Astrocyte of the hippocampus (primary cell): ENCODE data around the gene CC2D2A.
"Not testable (repeated sequence)": the region's sequence is repeated elsewhere in the genome, so short reads cannot be mapped to it uniquely, and the experiment has no call there.

Source experiments
- DNase-seq: peaks from one replicate; pipeline ENCODE4 v3.0.0; 2011; ENCODE audit warnings: low read depth, low spot score

CC2D2A gene

DNA sequence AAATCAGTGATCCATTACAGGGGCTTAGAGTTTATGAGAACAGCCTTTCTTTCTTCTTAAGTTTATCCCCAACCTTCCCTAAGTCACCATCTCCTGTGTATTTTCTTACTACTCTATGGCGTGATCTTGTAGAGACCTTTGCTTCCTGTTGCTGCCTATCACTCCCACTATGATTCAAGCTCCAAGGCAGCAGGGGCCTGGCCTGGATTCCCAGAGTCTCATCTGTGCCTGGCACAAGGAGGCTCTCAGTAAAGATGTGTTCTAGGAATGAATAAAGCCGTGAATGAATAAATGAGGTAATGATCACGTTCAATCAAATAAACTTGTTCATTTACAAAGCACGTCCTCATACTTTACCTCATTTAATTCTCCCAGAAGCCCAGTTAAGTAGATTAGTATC, 45.4 kb downstream of the CC2D2A start:
- DNase-seq = no peak

DNA sequence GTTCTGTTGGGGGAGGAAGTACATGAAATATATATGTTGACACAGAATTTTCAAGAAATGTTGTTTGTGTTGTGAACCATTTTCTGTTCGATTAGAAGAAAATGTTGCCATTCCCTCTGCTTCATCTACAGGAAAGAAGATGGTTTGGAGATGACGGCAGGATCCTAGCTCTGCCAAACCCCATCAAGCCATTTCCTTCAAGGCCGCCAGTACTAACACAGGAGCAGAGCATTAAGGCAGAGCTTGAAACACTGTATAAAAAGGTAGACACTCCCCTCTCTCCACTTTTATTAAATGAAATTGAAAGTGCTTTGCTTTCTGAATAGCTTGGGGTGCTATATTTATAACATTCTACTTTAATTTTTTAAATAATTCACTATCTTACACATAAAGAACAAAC, 46.8 kb downstream of the CC2D2A start:
- no peak for DNase-seq

DNA sequence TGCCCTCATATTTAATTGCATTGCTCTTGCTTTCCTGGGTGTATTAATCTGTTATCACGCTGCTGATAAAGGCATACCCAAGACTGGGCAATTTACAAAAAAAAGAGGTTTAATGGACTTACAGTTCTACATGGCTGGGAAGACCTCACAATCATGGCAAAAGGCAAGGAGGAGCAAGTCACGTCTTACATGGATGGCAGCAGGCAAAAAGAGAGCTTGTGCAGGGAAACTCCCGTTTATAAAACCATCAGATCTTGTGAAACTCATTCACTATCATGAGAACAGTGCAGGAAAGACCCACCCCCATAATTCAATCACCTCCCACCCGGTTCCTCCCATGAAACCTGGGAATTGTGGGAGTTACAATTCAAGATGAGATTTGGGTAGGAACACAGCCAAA, 48.0 kb downstream of the CC2D2A start:
- not testable (repeated sequence) for DNase-seq

DNA sequence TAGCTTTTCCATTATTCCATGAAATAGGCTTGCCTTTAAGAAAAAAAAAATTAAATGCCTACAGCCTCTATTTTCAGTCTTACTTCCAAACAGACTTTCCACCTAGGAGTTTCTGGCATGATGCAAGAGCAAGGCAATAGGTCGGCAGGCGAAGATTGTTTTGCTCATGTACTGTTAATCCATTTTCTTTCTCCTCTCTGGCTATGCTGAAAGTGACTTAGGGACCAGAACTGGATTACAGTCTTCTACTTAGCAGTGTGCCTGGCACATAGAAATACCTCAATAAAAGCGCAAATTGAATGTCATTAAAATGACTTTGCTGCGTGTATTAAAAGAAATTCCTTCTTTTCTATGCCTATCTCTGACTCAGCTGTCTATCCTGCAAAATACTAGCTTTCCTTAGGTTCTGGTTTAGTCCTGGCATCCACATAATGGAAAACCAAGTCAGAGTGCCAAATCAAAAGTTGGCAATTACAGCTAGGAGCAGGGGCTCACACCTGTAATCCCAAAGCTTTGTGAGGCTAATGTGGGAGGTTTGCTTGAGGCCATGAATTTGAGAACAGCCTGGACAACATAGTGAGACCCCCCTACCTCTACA, 51.9 kb downstream of the CC2D2A start:
- peak; percentile 9 for DNase-seq

DNA sequence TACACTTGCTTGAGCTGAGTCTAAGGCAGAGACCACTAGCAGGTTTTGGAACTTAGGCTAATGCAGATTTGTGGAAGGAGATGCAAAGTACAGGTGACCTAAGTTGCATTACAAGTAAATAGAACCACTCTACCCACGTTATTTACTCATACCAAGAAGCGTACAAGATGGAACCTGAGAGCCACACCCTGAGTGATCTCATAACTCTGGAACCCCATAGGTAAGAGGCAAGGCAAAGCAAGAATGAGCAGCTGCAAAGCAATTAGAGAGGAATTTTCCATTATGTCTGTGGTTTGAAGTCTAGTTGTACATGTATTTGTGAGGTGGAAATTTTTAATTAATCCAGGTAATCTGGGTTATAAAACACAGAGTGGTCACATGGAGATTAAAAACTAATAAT, 55.4 kb downstream of the CC2D2A start:
- DNase-seq = no peak

DNA sequence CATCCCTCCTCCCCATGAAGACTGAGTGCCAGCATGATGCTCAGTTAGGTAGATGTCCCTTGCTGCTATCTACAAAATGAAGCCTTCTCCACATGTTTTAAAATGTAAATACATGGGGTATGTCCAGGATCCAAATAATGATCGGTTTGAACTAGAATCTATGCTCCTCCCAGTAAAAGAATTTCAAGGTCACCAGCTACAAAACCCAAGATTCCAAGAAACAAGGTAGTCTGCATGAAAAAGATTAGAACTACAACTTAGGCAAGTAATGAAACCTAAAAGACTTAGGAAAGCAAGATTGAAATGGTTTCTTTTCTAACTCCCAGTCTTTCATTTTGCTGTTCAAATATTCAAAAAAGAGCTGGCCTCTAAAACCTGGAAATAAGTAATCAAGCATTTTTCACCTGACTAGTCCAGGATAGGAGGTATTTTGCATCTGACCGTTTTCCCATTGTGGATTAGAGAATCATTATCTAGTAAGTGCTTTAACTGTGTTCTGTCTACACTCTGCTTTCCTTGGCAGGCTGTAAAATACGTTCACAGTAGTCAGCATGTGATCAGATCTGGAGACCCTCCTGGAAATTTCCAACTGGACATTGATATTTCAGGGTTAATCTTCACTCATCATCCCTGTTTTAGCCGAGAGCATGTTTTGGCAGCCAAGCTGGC, 57.4 kb downstream of the CC2D2A start:
- no peak for DNase-seq

GRCh38 chr4:15531792-15532191, 62.1 kb downstream of the CC2D2A start:
- no peak for DNase-seq

- no peak for DNase-seq
These were observed 64.1 kb downstream of the CC2D2A start for GRCh38 chr4:15533817-15534216.

- no peak for DNase-seq
These were observed 65.9 kb downstream of the CC2D2A start for GRCh38 chr4:15535599-15535998.

DNA sequence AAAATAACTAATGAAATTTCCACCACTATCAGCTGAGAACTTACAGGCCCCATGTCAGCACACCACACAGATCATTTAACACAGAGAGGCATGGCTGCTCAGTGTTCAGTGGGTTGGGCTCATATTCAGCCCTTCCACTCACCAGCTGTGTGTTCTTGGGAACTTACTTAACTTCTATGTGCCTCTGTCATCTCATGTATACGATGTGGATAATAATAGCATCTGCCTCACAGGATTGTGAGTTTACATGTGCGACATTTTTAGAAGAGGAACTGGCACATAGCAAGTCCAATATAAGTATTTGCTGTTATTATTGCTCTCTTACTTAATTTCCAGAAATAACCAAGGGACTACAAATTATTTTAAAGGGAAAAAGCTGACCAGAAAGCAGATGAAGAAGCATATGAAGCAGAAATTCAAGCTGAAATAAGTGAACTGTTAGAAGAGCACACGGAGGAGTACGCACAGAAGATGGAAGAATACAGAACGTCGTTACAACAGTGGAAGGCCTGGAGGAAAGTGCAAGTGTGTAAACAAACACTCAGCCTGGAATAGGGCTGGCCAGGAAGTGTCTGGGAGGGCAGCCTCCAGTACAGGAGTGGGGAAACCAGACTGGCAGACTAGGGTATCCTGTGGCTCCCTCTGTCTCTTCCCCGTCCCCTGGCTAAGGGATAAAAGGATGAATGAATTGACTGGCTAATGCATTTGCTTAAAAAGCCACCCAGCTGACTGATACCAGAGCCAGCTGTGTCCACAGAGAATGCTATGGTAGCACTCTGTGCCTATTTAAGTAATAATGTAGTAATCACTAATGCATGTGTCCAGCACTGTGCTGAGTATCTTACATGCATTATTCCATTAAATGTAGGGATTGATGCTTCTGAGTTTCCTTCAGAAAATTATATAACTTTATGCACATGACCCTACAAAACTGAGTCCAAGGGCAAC, 67.1 kb downstream of the CC2D2A start:
- DNase-seq = no peak

- no peak for DNase-seq
These were observed 72.3 kb downstream of the CC2D2A start for GRCh38 chr4:15541941-15542340.

DNA sequence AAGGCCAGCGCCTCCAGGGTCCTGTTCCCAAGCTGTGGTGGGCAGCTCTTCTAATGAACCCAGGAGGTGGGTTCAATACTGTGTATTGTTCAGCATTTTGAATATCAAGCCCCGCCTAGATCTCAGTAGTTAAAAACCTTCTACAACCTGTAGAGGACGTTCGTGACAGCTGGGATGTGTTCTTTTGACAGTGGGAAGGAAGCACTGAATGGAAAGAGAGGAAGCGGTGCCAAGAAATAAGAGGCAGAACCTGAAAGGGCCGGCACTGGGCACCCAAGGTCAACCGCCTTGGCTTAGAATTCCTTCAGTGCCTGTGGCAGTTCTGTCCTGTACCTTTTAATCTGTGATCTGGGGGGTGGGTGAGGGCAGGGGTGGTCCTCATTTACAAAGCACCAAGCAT, 73.1 kb downstream of the CC2D2A start:
- no peak for DNase-seq

DNA sequence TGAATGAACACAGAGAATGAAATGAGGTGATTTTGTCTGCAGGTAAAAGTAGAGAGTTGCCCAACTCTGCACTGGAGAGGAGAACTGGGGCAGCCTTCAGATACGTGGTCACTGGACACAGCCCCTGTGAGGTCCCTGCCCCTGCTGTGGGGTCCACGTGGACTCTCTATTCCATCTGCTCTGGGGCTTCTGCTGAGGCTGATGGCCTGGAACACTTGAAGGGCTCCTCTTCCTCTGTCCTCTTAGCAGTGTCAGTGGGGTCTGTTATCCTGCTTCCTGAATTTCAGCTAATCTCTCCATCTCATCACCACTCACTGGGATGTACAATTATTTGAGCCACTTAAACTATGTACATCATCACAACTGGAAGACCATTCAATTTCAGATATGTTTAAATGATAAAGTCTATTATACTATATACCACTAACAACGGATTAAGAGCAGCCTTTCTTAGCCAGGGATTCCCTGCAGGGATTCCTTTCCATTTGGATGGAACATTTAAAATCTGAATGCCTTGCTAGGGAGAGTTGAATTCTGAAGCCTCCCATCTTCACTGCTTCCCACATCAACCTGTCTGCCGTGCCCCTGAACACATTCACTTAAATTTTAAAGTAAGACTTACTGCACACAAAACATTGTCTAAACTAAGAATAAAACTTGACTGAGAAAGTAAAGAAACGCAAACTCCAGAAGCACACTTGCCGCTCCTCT, 74.0 kb downstream of the CC2D2A start:
- no peak for DNase-seq

DNA sequence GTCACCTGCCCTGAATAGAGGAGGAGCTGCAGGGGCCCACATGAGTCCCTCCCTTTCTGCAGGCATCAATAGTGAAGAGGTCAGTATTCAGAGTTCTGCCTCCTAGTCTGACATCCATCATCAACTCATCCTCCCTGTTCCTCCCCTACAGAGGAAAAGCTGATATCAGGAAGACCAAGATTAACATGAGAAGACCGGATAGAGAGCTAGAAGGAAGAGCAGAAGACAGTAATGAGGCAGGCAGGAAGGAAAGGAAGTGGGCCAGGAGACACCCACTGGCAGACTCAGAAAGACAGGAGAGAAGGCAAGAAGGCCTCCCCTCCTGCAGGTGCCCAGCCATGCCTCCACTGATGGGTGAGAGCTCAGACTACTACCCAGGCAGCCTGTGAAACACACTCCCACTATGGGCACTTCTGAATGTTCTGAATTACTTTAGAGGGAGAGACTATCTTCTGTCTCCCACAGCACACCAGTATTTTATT, 74.6 kb downstream of the CC2D2A start:
- DNase-seq = no peak

DNA sequence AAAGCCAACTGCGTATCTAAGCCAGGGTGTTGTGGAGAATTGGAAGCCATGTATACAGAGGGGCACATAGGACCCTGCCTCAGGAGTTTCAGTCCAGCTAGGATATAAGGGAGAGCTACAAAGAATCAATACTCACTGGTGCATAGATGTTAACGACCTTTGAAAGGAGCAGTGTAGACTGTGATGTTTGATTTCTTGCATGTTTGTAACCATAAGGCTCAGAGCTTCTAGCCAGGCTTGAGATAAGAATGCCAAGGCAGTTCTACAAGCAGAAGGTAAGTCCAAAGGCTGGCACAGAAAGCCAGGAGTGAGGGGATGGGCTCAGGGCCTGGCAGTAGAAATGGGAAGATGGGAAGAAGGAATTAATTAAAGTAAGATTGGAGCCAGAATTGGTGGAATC, 75.7 kb downstream of the CC2D2A start:
- no peak for DNase-seq

- no peak for DNase-seq
These were observed 77.7 kb downstream of the CC2D2A start for GRCh38 chr4:15547392-15547791.

DNA sequence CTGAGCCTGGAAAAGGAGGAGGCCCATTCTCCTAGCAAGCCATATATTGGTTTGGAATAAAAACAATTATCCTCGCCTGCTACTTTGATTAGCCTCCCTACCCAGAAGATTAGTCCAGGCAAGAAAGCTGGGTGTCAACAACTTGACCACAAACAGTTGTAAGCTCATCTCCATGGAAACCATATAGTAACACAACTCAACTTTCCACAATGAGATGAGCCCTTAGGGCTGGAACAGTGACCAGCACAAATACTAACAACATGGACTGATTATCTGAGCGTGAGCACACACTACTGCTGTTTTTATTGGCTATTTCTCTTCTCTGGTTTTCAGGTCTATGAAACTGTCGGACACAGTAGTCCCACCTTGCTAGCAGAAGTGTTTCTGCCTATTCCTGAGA, 80.8 kb downstream of the CC2D2A start:
- peak; percentile 10 for DNase-seq

DNA sequence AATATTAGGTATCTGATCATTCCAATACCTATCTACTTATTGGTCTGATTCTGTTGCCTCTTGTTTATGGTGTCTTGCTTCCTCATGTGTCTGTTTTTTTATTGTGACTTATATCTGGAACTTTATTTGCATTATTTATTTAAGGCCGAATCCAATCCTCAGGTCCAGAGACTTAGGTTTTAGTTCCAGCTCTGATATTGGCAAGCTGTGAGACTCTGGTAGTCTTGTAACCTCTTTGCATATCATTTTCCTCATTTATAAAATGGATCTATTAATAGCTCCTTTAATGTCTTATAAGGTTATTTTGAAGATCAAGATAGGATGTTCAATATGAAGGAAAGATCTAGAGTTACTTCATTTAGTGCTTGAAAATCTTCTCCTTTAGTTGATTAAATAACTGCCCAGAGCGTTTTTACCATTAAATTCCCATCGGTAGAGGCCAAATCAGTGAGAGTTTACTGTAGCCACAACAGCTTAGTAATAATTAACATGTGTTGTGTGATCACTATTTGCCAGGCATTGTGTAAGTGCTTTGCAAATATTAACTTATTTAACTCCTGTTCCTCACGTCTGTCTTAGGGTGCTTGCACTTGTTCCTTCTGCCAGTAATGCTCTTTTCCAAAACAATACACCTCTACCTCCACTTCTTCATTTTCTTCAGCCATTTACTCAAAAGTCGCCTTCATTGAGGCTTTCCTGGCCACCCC, 82.2 kb downstream of the CC2D2A start:
- no peak for DNase-seq

DNA sequence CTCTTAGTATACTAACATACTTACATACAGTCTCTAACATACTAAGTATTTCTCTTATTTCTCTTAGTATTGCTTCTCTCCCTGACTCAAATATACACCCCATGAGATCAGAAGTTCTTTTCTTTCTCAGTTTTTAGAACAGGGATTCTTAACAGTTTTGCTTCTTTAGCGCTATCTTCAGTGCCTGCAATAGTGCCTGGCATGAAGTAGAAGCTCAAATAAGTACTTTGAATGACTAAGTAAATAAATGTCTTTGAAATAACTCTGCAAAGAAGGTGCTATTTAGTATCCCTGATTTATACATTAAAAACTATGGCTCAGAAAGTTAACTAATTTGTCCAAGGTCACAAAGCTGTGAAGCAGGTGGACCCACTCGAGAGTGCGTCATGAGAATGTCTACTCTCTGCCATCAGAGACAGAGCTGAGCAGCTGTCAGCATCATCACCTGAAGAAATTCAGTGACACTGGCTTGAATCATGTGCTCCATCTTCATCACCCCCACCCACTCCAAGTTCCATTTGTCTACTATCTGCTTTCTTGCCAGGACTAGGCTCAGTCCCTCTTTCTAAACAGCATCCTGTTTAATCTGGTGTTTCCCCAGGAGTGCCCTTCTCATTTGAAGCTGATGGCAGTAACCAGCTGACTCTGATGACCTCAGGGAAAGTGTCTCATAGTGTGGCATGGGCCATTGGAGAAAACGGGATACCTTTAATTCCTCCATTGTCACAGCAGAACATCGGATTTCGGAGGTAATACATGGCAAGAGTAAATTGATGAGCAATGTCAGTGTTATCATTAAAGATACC, 83.1 kb downstream of the CC2D2A start:
- DNase-seq = no peak

DNA sequence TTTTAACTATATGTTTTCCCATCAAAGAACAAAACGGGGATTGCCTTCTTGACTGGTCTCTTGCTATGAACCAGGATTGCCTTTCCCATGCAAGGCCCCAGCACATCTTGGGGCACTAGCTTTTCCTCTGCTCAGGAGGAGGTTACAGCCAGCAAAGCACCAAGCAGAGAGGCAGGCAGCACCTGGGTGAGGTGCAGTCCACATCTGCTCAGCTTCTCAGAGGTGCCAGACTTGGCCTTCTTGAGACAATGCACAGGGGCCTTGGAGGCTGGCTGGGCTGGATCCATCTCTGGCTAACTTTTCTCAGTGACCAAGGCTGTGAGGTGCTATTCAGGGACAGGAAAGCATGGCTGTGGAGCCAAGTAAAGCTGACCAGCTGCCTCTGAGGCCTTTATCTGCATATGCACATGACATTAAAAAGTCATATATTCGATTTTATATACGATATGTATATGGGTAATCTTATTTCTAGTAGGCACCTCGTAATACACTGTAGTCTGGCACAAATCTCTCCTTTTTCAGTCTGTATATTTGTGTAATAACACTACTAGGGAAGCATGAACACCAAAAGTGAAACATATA, 86.9 kb downstream of the CC2D2A start:
- no peak for DNase-seq
